B cell (primary cell): ENCODE results near the gene ARHGAP26. TPM values are rescaled to one million over a fixed set of nuclear protein-coding genes. Genes with fewer than 3 reads are reported as not detected.

Experiments used
- ATAC-seq: fragments of 200-7000 bp; cut with Tn5 transposase; one replicate; pipeline ENCODE4 v1.10.0; 2021; ENCODE audit warnings: low read depth, mild to moderate bottlenecking, moderate number of reproducible peaks, moderate library complexity
- CTCF ChIA-PET: fragments of 350-600 bp; sonication (Branson Sonifier 250); formaldehyde crosslinking; loops from one replicate; lab custom pipeline; 2021; ENCODE audit warnings: antibody characterized with exemption, inconsistent platforms; lab: Charles Lee
- POLR2A ChIA-PET: fragments of 350-600 bp; sonication (Branson Sonifier 250); formaldehyde crosslinking; loops from one replicate; lab custom pipeline; 2021; ENCODE audit warnings: antibody characterized with exemption; lab: Charles Lee
- DNase-seq: peaks from one replicate; pipeline ENCODE4 v3.0.0; 2013
- H2AFZ ChIP-seq: 2 replicates; pipeline ENCODE4 v1.6.1; 2012; ENCODE audit warnings: mild to moderate bottlenecking, low read depth, low read length; ENCODE audit not compliant: insufficient read depth, poor library complexity, severe bottlenecking
- H3K27ac ChIP-seq, 2 donors: 1 replicate in 1 of 2; 2 replicates in 1 of 2; pipeline ENCODE4 v1.5.1; 2012 to 2013; ENCODE audit warnings: low read length in 2 of 2, mild to moderate bottlenecking in 2 of 2, moderate library complexity in 1 of 2
- H3K27me3 ChIP-seq, 4 experiments: fragments of 200-600 bp in 1 of 4; sonication (generic) in 1 of 4; replicated peaks in 1 of 4; 1 replicate in 2 of 4; 2 replicates in 2 of 4; pipeline versions ENCODE4 v1.6.1 to v1.7.0; 2013 to 2016; ENCODE audit warnings: low read length in 3 of 4, mild to moderate bottlenecking in 2 of 4, mixed read lengths in 1 of 4, moderate library complexity in 1 of 4; ENCODE audit not compliant: insufficient read depth in 4 of 4, control insufficient read depth in 3 of 4; ENCODE audit errors: control extremely low read depth in 1 of 4
- H3K36me3 ChIP-seq, 2 experiments: replicated peaks in 1 of 2; 1 replicate in 1 of 2; 2 replicates in 1 of 2; pipeline versions ENCODE4 v1.6.1 to v1.7.1; 2013; ENCODE audit warnings: low read length in 1 of 2; ENCODE audit not compliant: insufficient read depth in 2 of 2, control insufficient read depth in 1 of 2; ENCODE audit errors: control extremely low read depth in 1 of 2, extremely low read depth in 1 of 2
- H3K4me1 ChIP-seq, 2 donors: fragments of 200-600 bp in 1 of 2; sonication (generic) in 1 of 2; 1 replicate in 1 of 2; 2 replicates in 1 of 2; pipeline versions ENCODE4 v1.5.1 to v1.6.1; 2013 to 2017; ENCODE audit warnings: low read length in 2 of 2; ENCODE audit not compliant: control insufficient read depth in 2 of 2, insufficient read depth in 2 of 2
- H3K4me2 ChIP-seq: replicated peaks from 2 replicates; pipeline ENCODE3; 2012; ENCODE audit warnings: mild to moderate bottlenecking, low read depth, low read length; ENCODE audit not compliant: poor library complexity, severe bottlenecking
- H3K4me3 ChIP-seq, 5 experiments: fragments of 200-600 bp in 1 of 5; sonication (generic) in 1 of 5; 1 replicate in 3 of 5; 2 replicates in 2 of 5; pipeline versions ENCODE4 v1.5.1 to v1.7.0; 2011 to 2016; ENCODE audit warnings: low read length in 4 of 5, mild to moderate bottlenecking in 4 of 5, low read depth in 2 of 5, control low read depth in 1 of 5, moderate library complexity in 1 of 5; ENCODE audit not compliant: insufficient read depth in 1 of 5; ENCODE audit errors: control extremely low read depth in 1 of 5, extremely low read depth in 1 of 5
- H3K79me2 ChIP-seq: fragments of 200-600 bp; sonication (generic); one replicate; pipeline ENCODE4 v1.6.0; 2016; ENCODE audit warnings: low read length; ENCODE audit not compliant: control insufficient read depth, insufficient read depth
- H3K9ac ChIP-seq: fragments of 200-600 bp; sonication (generic); 2 replicates; pipeline ENCODE4 v1.6.1; 2017; ENCODE audit warnings: mild to moderate bottlenecking, low read length, moderate library complexity
- H3K9me3 ChIP-seq, 3 donors: one replicate each; pipeline versions ENCODE4 v1.6.1 to v1.7.1; 2013; ENCODE audit warnings: low read length in 2 of 3; ENCODE audit not compliant: control insufficient read depth in 2 of 3, insufficient read depth in 1 of 3; ENCODE audit errors: control extremely low read depth in 1 of 3
- H4K20me1 ChIP-seq: 2 replicates; pipeline ENCODE4 v1.6.0; 2012; ENCODE audit warnings: mild to moderate bottlenecking, low read length; ENCODE audit not compliant: insufficient read depth, control insufficient read depth, poor library complexity, severe bottlenecking
- H3K27ac Mint-ChIP-seq: one replicate; pipeline ENCODE4 v1.8.0; 2021; ENCODE audit warnings: mixed read lengths
- H3K27me3 Mint-ChIP-seq: one replicate; pipeline ENCODE4 v1.8.0; 2021; ENCODE audit warnings: mixed read lengths
- H3K4me1 Mint-ChIP-seq: one replicate; pipeline ENCODE4 v1.8.0; 2021; ENCODE audit warnings: mixed read lengths
- H3K4me3 Mint-ChIP-seq: one replicate; pipeline ENCODE4 v1.8.0; 2021; ENCODE audit warnings: mixed read lengths
- H3K9me3 Mint-ChIP-seq: one replicate; pipeline ENCODE4 v1.8.0; 2022; ENCODE audit warnings: mixed read lengths; ENCODE audit not compliant: insufficient read depth
- EZH2 ChIP-seq: IDR thresholded peaks from 2 replicates; pipeline ENCODE4 v1.6.1; 2012; ENCODE audit warnings: borderline replicate concordance, low read depth, mild to moderate bottlenecking, moderate library complexity, low read length; ENCODE audit not compliant: insufficient read depth, poor library complexity, severe bottlenecking
- WGBS: methylation state at CpG from one replicate; pipeline ENCODE4 v1.1.5; 2013; ENCODE audit warnings: missing lambda C conversion rate; ENCODE audit not compliant: insufficient coverage; 5-methylcytosine and 5-hydroxymethylcytosine counted together
- intact Hi-C: fragments of 100-400 bp; cut with micrococcal nuclease; formaldehyde crosslinking; loops from one replicate; pipeline ENCODE4 v1.10.0; 2022
- polyA plus RNA-seq: library from polyadenylated mRNA; depleted of rRNA; stranded (reverse); fragments of >200 nt; gene quantifications from 2 replicates; pipeline ENCODE4 v1.2.3, GENCODE V29; 2012
- total RNA-seq, 2 donors: library from RNA; stranded (reverse); fragments of 120-200 nt in 1 of 2; gene quantifications; 1 replicate in 1 of 2; 2 replicates in 1 of 2; pipeline versions ENCODE4 v1.2.3 to v1.2.4, GENCODE V29; 2013 to 2022
- TF ChIP-seq, protein P1 (sequence below): fragments of 200-600 bp; IDR thresholded peaks from one replicate; pipeline ENCODE4 v1.8.0; 2022; ENCODE audit warnings: antibody characterized with exemption, mild to moderate bottlenecking

ARHGAP26 gene
- total and polyA plus RNA-seq, 2 donors (not counting 1 experiment from before 2014, with no cell fraction given), result 1.8 to 22.5 TPM

GRCh38 chr5:142977363-142978051 lies 207.3 kb downstream of the ARHGAP26 start:
- no peaks in the 10 kb centered on the region for H3K27me3 Mint-ChIP-seq
- Histone ChIP-seq H3K36me3 (no peaks in the 10 kb centered on the region), H3K9ac (no peak overlapping the region), H3K4me3 (no peak overlapping the region), H3K27ac (no peak overlapping the region), H3K4me2 (peak overlapping the region; percentile 1), H4K20me1 (no peaks in the 10 kb centered on the region), H3K27me3 (no peaks in the 10 kb centered on the region), H3K9me3 (no peaks in the 10 kb centered on the region), H2AFZ (peak overlapping the region; percentile 32), H3K4me1 (peaks cover 6 to 7% of the 10 kb centered on the region in 2 donors), H3K79me2 (no peaks in the 10 kb centered on the region)
- H3K4me3 Mint-ChIP-seq, result peak overlapping the region; percentile 37
- ChIA-PET POLR2A (no interaction called here), CTCF (interaction anchor here (2.2 kb wide), 1 partner anchor 21 kb away, joined by 5 read pairs; no protein-coding TSS in a partner anchor)
- TF ChIP-seq, protein P1, sequence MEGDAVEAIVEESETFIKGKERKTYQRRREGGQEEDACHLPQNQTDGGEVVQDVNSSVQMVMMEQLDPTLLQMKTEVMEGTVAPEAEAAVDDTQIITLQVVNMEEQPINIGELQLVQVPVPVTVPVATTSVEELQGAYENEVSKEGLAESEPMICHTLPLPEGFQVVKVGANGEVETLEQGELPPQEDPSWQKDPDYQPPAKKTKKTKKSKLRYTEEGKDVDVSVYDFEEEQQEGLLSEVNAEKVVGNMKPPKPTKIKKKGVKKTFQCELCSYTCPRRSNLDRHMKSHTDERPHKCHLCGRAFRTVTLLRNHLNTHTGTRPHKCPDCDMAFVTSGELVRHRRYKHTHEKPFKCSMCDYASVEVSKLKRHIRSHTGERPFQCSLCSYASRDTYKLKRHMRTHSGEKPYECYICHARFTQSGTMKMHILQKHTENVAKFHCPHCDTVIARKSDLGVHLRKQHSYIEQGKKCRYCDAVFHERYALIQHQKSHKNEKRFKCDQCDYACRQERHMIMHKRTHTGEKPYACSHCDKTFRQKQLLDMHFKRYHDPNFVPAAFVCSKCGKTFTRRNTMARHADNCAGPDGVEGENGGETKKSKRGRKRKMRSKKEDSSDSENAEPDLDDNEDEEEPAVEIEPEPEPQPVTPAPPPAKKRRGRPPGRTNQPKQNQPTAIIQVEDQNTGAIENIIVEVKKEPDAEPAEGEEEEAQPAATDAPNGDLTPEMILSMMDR, result no peak
- TF ChIP-seq EZH2, result no peak
- peaks cover 12% of the 10 kb centered on the region for H3K4me1 Mint-ChIP-seq
- intact Hi-C loops, result no loop called here
- peak overlapping the region; percentile 47 for H3K27ac Mint-ChIP-seq
- H3K9me3 Mint-ChIP-seq, result no peaks in the 10 kb centered on the region
- ATAC-seq, result peak; percentile 51
- 16% methylated on average over 6 of the region's 8 CpGs for WGBS
- DNase-seq, result peak; percentile 16

- CTCF ChIA-PET, result no interaction called here
- Mint-ChIP-seq H3K4me1 (peaks cover 11% of the 10 kb centered on the region), H3K27me3 (no peaks in the 10 kb centered on the region), H3K9me3 (no peaks in the 10 kb centered on the region), H3K4me3 (no peak overlapping the region), H3K27ac (peak overlapping the region; percentile 46)
- no peak overlapping the region for H3K9ac ChIP-seq
- no peak for TF ChIP-seq EZH2
- TF ChIP-seq, protein P1, result no peak
- H4K20me1 ChIP-seq, result no peaks in the 10 kb centered on the region
- H3K4me3 ChIP-seq, result no peak overlapping the region
- no peak overlapping the region for H3K4me2 ChIP-seq
- POLR2A ChIA-PET, result no interaction called here
- peaks cover 6 to 7% of the 10 kb centered on the region in 2 donors for H3K4me1 ChIP-seq
- no peaks in the 10 kb centered on the region for H3K9me3 ChIP-seq
- H2AFZ ChIP-seq, result no peak overlapping the region
- H3K27ac ChIP-seq, result no peak overlapping the region
- H3K36me3 ChIP-seq, result no peaks in the 10 kb centered on the region
- DNase-seq (no peak), ATAC-seq (no peak)
- no peaks in the 10 kb centered on the region for H3K79me2 ChIP-seq
- 100% methylated on average over 1 of the region's 2 CpGs for WGBS
- no peaks in the 10 kb centered on the region for H3K27me3 ChIP-seq
- intact Hi-C loops, result no loop called here
These were observed 208.1 kb downstream of the ARHGAP26 start for GRCh38 chr5:142978252-142978651.
